Karpas-422 (cell line): ENCODE data around the gene CCNY. TPM values are rescaled to one million over a fixed set of nuclear protein-coding genes. Genes with fewer than 3 reads are reported as not detected.
"Not testable (repeated sequence)": the region's sequence is repeated elsewhere in the genome, so short reads cannot be mapped to it uniquely, and the experiment has no call there.

Experiments used
- DNase-seq: peaks from one replicate; pipeline ENCODE4 v3.0.0-alpha.2; 2015
- H2AFZ ChIP-seq: fragments of 200-600 bp; sonication (generic); 2 replicates; pipeline ENCODE4 v1.6.1; 2014; ENCODE audit warnings: antibody characterized with exemption, low read length, mixed read lengths
- H3K27ac ChIP-seq: fragments of 200-600 bp; sonication (generic); 2 replicates; pipeline ENCODE4 v1.5.1; 2014; ENCODE audit warnings: mild to moderate bottlenecking, low read length, moderate library complexity
- H3K27me3 ChIP-seq: fragments of 200-600 bp; sonication (generic); 2 replicates; pipeline ENCODE4 v1.6.1; 2014; ENCODE audit warnings: low read length, mixed read lengths
- H3K36me3 ChIP-seq: fragments of 200-600 bp; sonication (generic); 2 replicates; pipeline ENCODE4 v1.6.1; 2014; ENCODE audit warnings: low read length, mixed read lengths; ENCODE audit not compliant: insufficient read depth
- H3K4me1 ChIP-seq: fragments of 200-600 bp; sonication (generic); 2 replicates; pipeline ENCODE4 v1.6.1; 2014; ENCODE audit warnings: mild to moderate bottlenecking, low read length, mixed read lengths
- H3K4me2 ChIP-seq: fragments of 200-600 bp; sonication (generic); 2 replicates; pipeline ENCODE4 v1.6.1; 2014; ENCODE audit warnings: low read length, low read depth, mild to moderate bottlenecking; ENCODE audit not compliant: poor library complexity, severe bottlenecking
- H3K4me3 ChIP-seq: fragments of 200-600 bp; sonication (generic); 2 replicates; pipeline ENCODE4 v1.5.1; 2014; ENCODE audit warnings: mild to moderate bottlenecking, antibody characterized with exemption, low read length, mixed read lengths
- H3K79me2 ChIP-seq: fragments of 200-600 bp; sonication (generic); 2 replicates; pipeline ENCODE4 v1.6.1; 2014; ENCODE audit warnings: mild to moderate bottlenecking, low read length, mixed read lengths
- H3K9ac ChIP-seq: fragments of 200-600 bp; sonication (generic); 2 replicates; pipeline ENCODE4 v1.6.0; 2014; ENCODE audit warnings: low read length
- H3K9me2 ChIP-seq: fragments of 200-600 bp; sonication (generic), shearing (Covaris generic); replicated peaks from 2 replicates; pipeline ENCODE4 v1.6.0; 2014; ENCODE audit warnings: mild to moderate bottlenecking, low read length, moderate library complexity; ENCODE audit not compliant: insufficient read depth
- H3K9me3 ChIP-seq: fragments of 300-700, 200-600 bp; sonication (generic); 2 replicates; pipeline ENCODE4 v1.6.1; 2014; ENCODE audit warnings: low read length, mixed read lengths
- H4K20me1 ChIP-seq: fragments of 200-600 bp; sonication (generic); 2 replicates; pipeline ENCODE4 v1.6.1; 2014; ENCODE audit warnings: mild to moderate bottlenecking, antibody characterized with exemption, low read length, low read depth; ENCODE audit not compliant: insufficient read depth
- total RNA-seq: library from RNA; depleted of rRNA; stranded (reverse); fragments of >200 nt; shearing (Covaris generic); gene quantifications from 2 replicates; pipeline ENCODE4 v1.2.3, GENCODE V29; 2014; ENCODE audit warnings: low replicate concordance

Gene CCNY
- total RNA-seq, 1 experiment from 2014 or later, result 19.4 TPM

DNA sequence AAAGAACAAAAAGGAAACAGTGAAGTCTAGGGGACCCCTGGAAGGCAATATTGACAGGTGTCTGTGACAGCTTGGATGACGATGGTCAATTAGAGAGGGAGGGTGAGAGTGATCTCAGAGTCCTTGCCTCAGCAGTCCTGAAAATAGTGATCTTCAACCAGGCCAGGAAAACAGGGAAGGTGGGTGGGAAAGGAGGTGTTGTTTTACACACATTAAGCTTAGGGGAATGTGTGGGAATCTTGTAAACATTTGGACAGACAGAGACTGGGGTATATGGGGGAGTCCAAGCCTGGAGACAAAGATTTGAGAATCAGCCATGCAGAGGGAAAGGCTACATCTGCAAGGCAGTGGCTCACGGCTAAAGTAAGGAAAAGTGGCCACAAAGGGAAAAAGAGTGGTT is 27.5 kb upstream of the CCNY start:
- Histone ChIP-seq H4K20me1 (no peaks in the 10 kb centered on the region), H3K27me3 (no peaks in the 10 kb centered on the region), H3K79me2 (no peaks in the 10 kb centered on the region), H3K4me1 (no peaks in the 10 kb centered on the region), H3K9ac (no peak overlapping the region), H3K9me2 (no peaks in the 10 kb centered on the region), H3K36me3 (no peaks in the 10 kb centered on the region), H3K4me2 (no peak overlapping the region), H3K9me3 (no peaks in the 10 kb centered on the region), H3K27ac (no peak overlapping the region), H2AFZ (no peak overlapping the region), H3K4me3 (no peak overlapping the region)
- DNase-seq, result no peak

DNA sequence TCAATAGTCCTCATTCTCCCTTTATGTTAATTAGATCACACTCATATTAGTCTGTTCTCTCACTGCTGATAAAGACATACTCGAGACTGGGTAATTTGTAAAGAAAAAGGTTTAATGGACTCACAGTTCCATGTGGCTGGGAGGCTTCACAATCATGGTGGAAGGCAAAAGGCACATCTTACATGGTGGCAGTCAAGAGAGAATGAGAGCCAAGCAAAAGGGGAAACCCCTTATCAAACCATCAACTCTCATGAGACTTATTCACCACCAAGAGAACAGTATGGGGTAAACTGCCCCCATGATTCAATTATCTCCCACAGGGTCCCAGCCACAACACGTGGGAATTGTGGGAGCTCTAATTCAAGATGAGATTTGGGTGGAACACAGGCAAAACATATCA is 22.2 kb upstream of the CCNY start:
- not testable (repeated sequence) for H3K4me1 ChIP-seq, H2AFZ ChIP-seq, DNase-seq, H3K79me2 ChIP-seq, H3K27me3 ChIP-seq, H3K9me2 ChIP-seq, H3K9me3 ChIP-seq, H3K9ac ChIP-seq, H3K4me3 ChIP-seq, H3K36me3 ChIP-seq, H3K27ac ChIP-seq, H3K4me2 ChIP-seq, H4K20me1 ChIP-seq

DNA sequence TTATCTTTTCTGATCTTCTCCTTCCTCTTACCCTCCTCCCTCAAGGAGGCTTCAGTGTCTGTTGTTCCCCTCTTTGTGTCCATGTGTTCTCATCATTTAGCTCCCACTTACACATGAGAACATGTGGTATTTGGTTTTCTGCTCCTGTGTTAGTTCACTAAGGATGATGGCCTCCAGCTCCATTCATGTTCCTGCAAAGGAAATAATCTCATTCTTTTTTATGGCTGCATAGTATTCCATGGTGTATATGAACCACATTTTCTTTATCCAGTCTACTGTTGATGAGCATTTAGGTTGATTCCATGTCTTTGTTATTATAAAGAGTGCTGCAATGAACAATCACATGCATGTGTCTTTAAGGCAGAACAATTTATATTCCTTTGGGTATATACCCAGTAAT is 21.1 kb upstream of the CCNY start:
- H3K9me2 ChIP-seq, H3K4me1 ChIP-seq, H3K79me2 ChIP-seq, H3K27me3 ChIP-seq, H3K9ac ChIP-seq, H3K4me3 ChIP-seq, H2AFZ ChIP-seq, H3K9me3 ChIP-seq, H3K27ac ChIP-seq, H3K4me2 ChIP-seq, H3K36me3 ChIP-seq, DNase-seq, H4K20me1 ChIP-seq: not testable (repeated sequence)

DNA sequence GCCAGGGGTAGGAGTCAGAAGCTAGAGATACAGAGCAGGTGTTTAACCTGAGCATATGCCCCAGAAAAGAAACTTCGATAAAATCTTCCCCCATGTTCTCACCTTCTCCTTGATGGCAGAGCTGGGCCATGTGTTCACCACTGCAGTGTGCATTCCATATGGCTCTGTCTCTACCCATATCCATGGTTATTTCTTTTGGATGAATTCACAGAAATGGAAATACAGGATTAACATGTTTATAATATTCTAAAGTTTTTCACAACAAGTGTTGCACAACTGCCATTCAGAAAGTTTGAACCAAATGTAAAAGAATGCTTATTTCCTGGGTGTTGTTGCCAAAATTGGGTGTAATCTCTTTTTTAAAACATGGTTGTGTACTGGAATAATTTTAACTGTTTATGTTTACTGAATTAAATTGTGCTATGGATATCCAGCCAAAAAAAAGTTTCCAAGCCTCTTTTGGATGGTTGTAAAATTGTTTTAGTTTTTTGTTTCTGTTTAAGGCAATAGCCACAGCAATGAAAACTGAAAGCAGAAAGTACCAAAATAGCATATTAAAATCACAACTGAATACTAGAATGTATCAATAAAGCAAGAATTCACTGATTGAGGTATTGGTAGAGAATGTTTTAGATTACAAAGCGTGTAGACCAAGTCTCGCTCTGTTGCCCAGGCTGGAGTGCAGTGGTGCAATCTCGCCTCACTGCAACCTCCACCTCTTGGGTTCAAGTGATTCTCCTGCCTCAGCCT is 19.9 kb upstream of the CCNY start:
- no peak for DNase-seq
- Histone ChIP-seq H3K9ac (no peak overlapping the region), H3K9me3 (no peaks in the 10 kb centered on the region), H3K36me3 (no peaks in the 10 kb centered on the region; the same call in 1 of the 2 replicates), H3K27ac (no peak overlapping the region), H3K4me1 (no peaks in the 10 kb centered on the region), H3K79me2 (peaks cover 3% of the 10 kb centered on the region; the same call in 1 of the 2 replicates), H3K27me3 (no peaks in the 10 kb centered on the region), H3K9me2 (no peaks in the 10 kb centered on the region), H2AFZ (no peak overlapping the region), H4K20me1 (no peaks in the 10 kb centered on the region), H3K4me3 (no peak overlapping the region), H3K4me2 (no peak overlapping the region)

DNA sequence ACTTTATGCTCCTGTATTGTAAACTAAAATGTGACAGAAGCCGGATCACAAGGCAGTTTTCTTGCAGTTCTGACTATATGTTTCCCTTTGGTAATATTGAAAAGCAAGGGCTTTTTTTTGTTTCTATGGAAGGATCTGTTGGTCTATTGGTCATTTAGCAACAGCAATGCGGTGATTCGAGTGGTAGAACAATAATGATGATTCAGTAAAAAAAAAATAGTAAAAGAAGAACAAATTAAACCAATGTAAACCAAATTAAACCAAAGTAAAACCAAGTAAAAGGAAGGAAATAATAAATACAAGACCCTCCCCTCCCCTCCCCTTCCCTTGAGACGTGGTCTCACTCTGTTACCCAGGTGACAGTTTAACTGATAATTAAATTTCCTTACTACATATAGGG is 17.8 kb upstream of the CCNY start:
- DNase-seq, result no peak
- Histone ChIP-seq H3K79me2 (peaks cover 12% of the 10 kb centered on the region), H4K20me1 (no peaks in the 10 kb centered on the region), H3K4me3 (no peak overlapping the region), H3K9ac (no peak overlapping the region), H3K9me2 (no peaks in the 10 kb centered on the region), H3K27ac (no peak overlapping the region), H3K4me2 (no peak overlapping the region), H3K36me3 (no peaks in the 10 kb centered on the region; the same call in 1 of the 2 replicates), H3K27me3 (no peaks in the 10 kb centered on the region), H3K4me1 (no peaks in the 10 kb centered on the region), H2AFZ (no peak overlapping the region), H3K9me3 (peaks cover 3% of the 10 kb centered on the region; the same call in 1 of the 2 replicates)

DNA sequence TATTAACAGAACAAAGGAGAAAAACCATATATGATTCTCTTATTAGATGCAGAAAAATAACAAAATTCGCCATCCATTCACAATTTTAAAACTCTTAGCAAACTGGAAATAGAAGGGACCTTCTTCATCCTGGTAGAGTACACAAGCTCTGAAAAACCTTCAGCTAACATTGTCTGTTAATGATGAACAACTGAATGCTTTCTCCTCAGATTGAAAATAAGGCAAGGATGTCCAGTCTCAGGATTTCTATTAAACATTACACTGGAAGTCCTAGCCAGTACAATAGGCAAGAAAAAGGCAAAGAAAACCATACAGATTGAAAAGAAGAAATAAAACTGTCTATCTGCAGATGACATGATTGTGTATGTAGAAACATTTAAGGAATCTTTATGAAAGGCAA is 16.0 kb upstream of the CCNY start:
- Histone ChIP-seq H3K9me3 (peaks cover 3% of the 10 kb centered on the region; the same call in 1 of the 2 replicates), H3K9me2 (no peaks in the 10 kb centered on the region), H3K27ac (no peak overlapping the region), H3K79me2 (peaks cover 16% of the 10 kb centered on the region), H3K9ac (no peak overlapping the region), H3K4me1 (no peaks in the 10 kb centered on the region), H3K4me3 (no peak overlapping the region), H3K27me3 (no peaks in the 10 kb centered on the region), H4K20me1 (no peaks in the 10 kb centered on the region), H3K4me2 (no peak overlapping the region), H3K36me3 (no peaks in the 10 kb centered on the region; the same call in 1 of the 2 replicates), H2AFZ (no peak overlapping the region)
- no peak for DNase-seq

DNA sequence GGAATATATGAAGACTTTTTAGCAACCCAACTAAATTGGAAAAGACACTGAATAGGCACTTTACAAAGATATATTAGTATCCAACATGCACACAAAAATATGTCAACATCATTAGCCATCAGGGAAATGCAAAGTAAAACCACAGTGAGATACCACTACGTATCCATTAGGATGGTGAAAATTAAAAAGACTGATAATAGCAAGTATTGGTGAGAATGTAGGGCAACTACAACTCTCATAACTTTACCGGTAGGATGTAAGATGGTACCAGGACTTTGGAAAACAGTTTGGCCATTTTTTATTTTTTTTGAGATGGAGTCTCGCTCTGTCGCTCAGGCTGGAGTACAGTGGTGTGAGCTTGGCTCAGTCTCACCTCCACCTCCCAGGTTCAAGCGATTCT is 13.7 kb upstream of the CCNY start:
- Histone ChIP-seq H3K36me3 (no peaks in the 10 kb centered on the region), H3K27ac (no peak overlapping the region), H3K9me2 (no peaks in the 10 kb centered on the region), H3K4me3 (no peak overlapping the region), H4K20me1 (no peaks in the 10 kb centered on the region), H3K4me1 (no peaks in the 10 kb centered on the region), H3K27me3 (no peaks in the 10 kb centered on the region), H3K9me3 (peaks cover 3% of the 10 kb centered on the region; the same call in 1 of the 2 replicates), H2AFZ (no peak overlapping the region), H3K9ac (no peak overlapping the region), H3K79me2 (peaks cover 29% of the 10 kb centered on the region), H3K4me2 (no peak overlapping the region)
- no peak for DNase-seq

DNA sequence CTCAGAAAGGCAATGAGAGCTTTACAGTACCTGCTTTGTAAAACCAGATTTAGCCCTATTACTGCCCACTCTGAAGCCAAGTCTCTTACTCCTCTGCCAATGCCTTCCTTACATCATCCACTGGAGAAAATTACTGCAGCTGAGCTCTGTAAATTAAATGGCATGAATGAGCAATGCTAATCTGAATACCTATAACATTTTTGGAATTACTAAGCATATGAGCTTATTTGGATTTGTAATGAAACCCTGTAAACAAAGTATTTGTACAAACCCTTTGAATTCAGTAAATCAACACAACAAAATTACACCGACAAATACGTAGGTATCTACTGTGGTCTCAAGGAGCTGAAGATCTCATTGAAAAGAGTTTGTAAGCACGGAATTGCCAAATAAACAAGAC is 12.1 kb upstream of the CCNY start:
- Histone ChIP-seq H3K9ac (no peak overlapping the region), H2AFZ (no peak overlapping the region), H3K79me2 (peaks cover 41% of the 10 kb centered on the region), H3K4me3 (no peak overlapping the region), H3K4me1 (no peaks in the 10 kb centered on the region), H3K9me3 (peaks cover 3% of the 10 kb centered on the region; the same call in 1 of the 2 replicates), H4K20me1 (no peaks in the 10 kb centered on the region), H3K27ac (no peak overlapping the region), H3K4me2 (no peak overlapping the region), H3K36me3 (no peaks in the 10 kb centered on the region), H3K27me3 (no peaks in the 10 kb centered on the region), H3K9me2 (no peaks in the 10 kb centered on the region)
- DNase-seq, result no peak
